Effector CD4-positive, alpha-beta T cell (primary cell): ENCODE results near the gene MMP2.

Experiments used
- DNase-seq: peaks from one replicate; pipeline ENCODE4 v3.0.0-alpha.2; 2020

Gene MMP2

DNA sequence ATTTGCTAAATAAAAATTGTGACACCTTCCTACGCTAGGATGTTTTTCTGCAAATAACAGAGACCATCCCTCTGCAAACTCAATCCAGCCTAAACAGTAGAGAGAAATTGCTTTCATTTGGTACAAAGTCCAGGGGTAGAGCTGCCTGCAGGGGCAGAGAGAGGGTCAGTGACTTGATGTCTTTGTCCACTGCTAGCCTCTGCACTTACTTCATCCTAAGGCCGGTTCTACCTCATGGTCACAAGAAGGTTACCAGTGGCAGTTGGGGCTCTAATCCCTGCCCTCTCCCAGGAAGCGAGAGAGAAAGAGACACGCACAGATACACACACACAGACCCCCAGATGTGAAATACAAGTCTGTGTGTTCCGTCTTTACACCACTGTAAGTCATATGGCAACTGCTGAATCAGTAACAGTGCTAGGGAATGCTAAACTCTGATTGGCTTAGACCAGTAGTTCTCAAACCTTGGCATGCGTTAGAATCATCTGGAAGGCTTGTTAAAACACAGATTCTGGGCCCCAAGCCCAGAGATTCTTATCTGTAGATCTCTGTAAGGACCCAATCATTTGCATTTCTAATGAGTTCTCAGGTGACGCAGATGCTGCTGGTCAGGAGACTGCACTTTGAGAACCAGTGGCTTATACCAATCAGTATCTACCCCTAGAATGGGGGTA lies 16.8 kb downstream of the MMP2 start:
- no peak for DNase-seq

DNA sequence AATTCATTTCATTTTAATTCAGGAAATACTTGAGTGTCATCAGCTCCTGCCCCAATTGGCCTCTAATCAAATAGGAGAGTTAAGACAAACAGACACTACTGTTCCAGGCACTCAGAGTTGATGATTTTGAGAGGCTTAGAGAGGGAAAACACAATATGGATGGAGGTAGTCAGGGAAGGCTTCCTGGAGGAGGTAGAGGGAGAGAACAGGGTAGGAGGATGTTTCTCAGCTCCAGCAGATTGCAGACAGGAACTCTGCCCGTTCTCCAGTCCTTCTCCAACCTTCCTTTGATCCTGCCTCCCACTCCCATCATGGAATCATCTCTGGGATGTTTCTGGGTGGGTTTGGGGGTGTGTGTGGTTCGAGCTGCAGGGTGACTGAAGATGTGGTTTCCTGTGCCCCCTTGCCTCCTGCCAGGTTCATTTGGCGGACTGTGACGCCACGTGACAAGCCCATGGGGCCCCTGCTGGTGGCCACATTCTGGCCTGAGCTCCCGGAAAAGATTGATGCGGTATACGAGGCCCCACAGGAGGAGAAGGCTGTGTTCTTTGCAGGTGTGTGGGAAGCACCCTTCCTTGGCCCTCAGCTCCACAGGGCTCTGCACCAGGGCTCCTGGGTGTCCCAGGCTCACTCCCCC lies 17.6 kb downstream of the MMP2 start:
- DNase-seq, result no peak

DNA sequence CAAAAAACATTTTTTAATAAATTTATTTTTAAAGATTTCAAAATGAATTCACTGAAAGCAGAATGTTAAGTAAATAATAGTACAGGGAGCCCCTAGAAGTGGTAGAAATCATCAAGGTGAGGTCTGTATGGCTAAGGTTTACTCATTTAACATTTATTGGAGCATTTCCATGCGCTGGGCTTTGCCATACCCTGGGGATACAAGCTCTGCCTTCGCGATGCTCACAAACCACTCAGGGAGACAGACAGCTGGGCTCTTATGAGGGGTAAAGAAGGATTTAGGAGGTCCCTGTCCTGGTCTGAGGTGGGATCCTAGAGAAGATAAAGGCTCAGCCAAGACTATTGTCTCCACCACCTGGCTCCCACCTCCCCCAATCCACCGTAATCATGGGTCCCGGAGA lies 18.6 kb downstream of the MMP2 start:
- DNase-seq, result no peak

DNA sequence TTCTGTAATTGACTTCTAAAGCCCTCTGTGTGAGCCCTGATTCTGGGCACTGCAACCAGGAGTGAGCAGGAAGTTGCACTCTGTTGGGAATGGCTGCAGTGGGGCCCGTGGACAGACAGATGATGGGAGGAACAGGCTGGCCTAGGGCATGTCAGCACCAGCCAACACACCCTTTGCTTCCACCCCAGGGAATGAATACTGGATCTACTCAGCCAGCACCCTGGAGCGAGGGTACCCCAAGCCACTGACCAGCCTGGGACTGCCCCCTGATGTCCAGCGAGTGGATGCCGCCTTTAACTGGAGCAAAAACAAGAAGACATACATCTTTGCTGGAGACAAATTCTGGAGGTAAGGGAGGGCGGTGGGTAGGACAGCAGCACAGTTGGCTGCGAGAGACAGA lies 19.1 kb downstream of the MMP2 start:
- no peak for DNase-seq

DNA sequence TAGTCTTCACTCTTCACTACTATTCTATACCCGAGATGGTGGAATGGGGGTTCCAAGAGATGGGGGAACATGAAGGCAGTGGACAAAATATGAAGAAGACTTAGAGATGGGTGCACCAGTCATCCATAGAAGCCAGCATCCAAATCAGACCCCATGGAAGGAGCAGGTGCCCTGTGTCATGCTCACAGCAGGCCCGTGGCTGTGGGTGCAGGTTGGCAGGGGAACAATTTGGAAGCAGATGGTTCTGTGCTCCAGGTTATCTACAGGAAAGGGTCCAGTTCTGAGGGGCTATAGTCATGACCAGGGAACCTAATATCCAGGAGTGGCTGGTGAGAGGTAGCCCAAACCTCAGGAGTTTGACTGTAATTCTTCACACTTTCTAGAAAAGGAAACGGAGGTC lies 20.3 kb downstream of the MMP2 start:
- DNase-seq, result no peak

DNA sequence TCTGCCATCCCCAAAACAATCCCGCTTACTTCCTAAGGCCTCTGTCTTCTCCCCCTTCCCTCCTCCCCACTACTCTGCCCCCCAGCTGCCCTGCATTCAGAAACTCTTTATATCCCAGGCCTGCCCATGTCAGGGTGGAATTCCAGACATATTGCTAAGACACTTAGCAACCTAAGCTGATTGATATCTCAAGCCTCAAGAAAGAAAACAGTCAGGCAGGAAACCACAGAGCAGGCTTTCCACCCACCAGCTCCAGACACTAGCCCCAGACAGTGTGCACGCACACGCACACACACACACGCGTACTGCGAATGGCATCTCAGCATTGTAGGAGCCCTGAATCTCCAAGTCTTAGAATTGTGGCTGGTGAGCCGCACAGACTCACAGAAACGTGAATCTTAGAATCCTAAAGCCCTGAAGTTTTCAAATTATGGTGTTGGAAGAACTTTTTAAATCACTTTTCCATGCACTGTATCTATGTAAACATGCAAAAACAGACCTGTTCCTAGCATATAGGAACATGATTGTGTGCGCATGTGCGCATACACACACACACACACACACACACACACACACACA lies 21.0 kb downstream of the MMP2 start:
- no peak for DNase-seq

DNA sequence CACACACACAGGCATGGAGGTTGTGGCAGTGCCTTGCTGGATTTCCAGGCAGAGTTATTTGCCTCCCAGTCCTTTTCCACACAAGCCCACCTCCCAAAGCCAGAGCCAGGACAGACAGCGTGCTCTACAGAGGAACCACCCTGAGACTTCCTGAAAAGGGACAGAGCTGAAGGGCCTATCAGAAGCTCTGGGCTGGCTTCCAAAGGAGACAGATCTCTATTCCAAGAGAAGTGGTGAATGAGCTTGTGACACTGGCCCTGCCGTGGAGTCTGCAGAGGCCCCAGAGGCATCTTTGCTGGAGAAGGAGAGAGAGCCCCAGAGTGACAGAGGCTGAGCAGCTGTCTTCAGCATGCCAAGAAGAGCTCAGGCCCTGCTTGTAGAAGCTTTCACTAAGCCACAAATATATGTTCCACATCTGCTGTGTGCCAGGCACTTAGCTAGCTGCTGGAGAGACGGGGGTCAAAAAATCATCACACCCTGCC lies 21.6 kb downstream of the MMP2 start:
- no peak for DNase-seq

DNA sequence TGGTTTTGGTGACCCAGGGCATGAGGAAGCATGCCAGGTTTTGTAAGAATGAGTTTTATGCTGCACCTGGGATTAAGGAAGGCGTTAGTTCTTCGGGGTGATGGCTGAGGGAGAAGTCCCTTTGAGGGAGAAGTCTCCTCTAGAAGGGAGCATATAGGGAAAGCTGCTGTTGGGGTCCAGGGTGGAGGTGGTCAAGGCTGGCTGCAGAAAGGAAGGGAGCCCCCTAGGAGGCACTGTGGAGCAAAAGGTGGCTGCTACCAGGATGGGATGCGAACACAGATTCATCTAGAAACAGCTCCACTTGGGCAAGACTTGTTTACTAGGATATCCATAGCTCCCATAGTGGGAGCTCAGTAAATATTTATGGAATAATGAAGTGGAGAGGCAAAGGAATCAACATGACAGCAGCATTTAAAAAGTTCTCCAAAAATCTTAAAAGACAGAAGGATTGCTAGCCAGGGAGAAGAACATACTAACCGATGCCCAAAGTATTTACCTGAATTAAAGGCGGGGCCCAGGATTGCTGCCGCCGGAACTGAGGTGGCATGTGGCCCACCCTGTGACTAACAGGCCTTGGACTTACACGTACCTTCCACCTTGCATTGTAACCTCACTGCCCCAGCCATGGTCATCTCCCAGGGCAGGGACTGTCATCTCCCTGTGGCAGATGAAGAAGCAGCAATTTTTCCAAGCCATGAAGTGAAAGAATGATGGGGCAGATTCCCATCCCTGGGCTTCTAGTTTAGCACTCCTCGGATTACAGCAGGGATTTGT lies 22.7 kb downstream of the MMP2 start:
- no peak for DNase-seq

DNA sequence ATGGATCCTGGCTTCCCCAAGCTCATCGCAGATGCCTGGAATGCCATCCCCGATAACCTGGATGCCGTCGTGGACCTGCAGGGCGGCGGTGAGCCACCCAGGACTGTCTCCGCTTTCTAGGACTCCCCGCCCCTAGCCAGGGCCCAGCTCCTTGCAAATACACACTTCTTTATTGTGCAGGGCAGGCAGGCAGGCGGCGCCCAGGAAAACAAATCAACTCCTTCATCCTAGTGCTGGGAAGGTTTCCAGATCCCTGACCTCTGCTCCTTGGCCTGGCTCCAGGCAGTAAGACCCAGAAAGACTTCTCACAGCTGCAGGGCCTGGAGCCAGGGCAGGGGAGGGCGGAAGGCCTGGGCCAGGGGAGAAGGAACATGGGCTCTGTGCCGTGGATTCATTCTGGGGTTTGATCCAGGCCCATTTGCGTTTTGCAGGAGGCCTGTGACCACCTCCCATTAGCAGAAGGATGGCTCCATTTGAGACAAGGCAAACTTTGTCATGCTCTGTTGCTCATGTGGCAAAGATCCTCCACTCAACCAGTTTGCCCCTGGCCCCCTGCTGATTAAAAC lies 23.9 kb downstream of the MMP2 start:
- no peak for DNase-seq

DNA sequence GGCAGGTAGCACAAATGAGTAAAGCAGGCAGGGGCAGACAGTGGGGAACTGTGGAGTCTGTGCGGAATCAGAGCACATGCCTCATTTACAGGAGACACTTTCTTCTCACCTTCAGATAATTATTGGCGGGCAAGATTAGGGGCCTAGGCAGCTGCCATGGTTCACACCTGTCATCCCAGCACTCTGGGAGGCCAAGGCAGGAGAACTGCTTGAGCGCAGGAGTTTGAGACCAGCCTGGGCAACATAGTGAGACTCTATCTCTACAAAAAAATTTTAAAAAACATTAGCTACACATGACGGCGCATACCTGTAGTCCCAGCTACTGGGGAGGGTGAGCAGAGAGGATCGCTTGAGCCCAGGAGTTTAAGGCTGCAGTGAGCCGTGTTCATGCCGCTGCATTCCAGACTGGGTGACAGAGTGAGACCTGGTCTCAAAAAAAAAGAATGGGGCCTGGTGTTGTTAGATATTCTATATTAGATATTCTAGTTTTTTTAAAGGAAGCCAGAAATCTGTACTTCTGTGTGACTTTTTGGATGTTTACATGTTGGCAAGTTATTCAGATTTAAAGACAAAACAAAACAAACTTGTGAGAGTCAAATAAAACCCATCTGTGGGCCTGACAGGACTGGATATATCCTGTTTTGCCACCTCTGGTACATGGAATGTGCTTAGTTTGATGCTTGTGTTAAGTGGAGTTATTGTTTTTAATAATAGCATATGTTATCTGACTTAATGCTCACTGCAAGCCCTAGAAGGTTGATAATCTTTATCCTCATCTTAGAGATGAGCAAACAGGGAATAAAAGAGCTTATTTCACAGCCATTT lies 24.9 kb downstream of the MMP2 start:
- DNase-seq, result no peak

DNA sequence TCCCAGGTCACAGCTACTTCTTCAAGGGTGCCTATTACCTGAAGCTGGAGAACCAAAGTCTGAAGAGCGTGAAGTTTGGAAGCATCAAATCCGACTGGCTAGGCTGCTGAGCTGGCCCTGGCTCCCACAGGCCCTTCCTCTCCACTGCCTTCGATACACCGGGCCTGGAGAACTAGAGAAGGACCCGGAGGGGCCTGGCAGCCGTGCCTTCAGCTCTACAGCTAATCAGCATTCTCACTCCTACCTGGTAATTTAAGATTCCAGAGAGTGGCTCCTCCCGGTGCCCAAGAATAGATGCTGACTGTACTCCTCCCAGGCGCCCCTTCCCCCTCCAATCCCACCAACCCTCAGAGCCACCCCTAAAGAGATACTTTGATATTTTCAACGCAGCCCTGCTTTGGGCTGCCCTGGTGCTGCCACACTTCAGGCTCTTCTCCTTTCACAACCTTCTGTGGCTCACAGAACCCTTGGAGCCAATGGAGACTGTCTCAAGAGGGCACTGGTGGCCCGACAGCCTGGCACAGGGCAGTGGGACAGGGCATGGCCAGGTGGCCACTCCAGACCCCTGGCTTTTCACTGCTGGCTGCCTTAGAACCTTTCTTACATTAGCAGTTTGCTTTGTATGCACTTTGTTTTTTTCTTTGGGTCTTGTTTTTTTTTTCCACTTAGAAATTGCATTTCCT lies 26.5 kb downstream of the MMP2 start:
- DNase-seq, result no peak

DNA sequence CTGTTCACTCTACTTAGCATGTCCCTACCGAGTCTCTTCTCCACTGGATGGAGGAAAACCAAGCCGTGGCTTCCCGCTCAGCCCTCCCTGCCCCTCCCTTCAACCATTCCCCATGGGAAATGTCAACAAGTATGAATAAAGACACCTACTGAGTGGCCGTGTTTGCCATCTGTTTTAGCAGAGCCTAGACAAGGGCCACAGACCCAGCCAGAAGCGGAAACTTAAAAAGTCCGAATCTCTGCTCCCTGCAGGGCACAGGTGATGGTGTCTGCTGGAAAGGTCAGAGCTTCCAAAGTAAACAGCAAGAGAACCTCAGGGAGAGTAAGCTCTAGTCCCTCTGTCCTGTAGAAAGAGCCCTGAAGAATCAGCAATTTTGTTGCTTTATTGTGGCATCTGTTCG lies 27.1 kb downstream of the MMP2 start:
- DNase-seq, result no peak

DNA sequence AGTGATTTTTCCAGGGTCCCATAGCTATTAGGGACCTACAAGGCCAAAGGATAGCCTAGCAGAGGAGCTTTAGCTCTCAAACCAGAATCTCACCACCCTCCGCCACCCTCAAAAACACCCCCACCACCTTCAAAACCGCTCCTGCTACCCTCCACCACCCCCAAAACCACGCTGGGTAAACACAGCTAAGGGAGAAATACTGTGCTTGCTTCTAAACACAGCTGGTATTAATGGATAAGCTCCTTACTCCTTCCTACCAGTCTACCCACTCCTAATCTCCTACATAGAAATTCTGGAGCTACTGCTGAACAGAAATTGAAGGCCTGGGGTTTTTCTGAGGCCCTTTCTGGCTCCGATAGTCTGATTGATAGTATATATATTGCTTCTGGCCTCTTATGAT lies 27.7 kb downstream of the MMP2 start:
- no peak for DNase-seq

DNA sequence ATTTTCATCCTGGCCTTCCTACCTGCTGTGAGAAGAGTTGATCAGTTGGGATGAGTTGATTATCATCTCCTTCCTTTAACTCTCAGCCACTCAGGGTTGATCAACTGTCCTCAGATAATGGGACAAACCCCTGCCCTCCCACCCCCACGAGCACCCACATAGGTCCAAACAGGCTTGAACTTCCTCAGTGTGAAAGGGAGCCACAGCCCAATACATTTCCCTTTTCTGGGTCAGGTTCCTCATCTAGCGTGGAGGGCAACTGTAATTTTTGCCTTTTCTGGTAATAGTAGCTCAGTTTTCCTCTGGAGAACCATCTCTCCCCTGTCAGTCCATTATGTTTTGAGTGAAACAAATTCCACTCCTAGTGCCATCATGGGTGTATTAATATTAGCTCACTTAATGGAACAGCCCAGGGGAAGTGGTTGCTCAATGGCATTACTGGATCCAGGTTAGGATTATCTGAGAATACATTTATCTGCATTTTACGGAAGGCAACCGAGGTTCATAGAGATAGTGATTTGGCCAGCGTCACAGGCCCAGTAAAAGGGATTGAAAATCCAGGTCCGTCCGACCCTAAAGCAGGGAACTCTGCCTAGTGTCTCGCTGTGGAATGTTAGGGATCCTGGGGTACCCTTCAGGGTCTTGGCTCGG lies 29.4 kb downstream of the MMP2 start:
- no peak for DNase-seq

DNA sequence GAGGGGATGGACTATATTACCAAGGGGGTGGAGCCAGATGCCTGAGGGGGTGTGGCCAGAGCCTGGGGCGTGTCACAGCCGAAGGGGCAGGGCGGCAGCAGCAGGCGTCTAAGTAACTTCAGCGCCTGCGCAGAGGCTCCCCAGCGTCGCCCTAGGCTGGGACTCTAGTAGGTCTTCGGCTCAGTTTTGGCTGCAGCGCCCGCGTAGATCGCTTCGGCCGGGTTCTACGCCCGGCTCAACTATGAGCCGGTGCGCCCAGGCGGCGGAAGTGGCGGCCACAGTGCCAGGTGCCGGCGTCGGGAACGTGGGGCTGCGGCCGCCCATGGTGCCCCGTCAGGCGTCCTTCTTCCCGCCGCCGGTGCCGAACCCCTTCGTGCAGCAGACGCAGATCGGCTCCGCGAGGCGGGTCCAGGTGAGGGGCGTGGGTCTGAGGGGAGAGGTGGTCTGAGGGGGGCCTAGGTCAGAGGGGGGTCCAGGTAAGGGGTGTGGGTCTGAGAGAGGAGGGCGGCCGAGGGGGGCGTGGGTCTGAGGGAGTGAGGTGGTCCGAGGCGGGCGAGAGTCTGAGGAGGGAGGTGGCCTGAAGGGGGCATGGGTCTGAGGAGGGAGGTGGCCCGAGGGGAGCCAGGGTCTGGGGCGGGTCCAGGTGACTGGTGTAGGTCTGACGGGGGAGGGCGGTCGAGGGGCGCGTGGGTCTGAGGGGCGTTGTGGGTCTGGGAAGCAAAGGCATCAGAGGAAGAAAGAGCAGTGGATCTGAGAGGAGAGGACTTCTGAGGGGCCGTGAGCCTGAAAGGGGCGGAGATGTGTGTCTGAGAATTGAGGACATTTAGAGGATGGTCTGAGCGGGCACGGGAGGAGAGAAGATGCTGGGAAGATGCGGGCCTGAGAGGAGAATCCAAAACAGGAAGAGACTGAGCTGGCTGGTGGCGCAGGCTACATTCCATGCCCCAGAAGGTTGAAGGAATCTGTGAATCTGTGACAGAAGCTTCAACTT lies 30.2 kb downstream of the MMP2 start, which contains the start of gene LPCAT2:
LPCAT2 (plus strand) TSS at position 132 of the 991 bp plus-strand sequence; CDS start at position 242, 110 bp downstream.
- DNase-seq, result no peak

DNA sequence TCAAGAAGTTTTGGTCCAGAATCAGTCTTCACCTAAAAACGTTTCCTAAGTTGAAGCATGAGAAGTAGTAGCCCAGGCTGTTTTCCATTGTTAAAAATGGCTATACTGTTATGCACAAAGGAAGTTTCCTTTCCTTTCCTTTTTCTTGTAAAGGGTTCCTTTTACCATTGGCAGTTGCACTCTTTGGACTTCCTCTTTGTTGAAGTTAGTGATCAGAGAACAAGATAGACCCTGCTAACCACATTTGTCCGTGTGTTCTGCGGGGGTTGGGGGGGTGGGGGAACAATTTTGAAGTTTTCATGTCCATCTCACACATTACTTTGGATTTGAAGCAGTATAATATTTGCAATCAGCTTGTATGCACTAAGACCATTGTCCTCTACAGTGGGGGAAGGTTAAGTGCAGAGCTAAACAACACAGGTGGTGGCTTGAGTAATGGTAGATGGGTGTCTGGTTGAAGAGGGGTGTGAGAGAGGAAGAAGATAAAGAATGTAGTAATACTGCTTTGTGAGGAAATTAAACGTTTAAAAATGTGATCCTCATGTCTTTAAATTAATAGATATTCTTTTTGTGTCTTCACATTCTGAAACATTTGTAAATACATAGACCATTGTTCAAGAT lies 31.3 kb downstream of the MMP2 start:
- no peak for DNase-seq

DNA sequence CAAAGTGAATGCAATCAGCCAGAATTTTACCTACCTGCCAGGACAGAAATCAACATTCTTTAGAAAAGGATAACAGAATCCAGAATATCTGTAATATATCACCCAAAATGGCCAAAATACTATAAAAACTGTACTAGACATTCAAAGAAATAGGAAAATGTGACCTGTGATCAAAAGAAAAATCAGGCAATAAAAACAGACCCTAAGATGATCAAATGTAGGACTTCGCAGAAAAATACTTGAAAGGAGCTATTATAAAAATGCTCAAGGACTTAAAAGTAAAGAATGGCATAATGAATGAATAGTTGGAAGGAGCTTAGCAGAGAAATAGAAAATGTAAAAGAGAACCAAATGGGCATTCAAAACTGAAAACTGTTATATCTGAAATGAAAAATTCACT lies 33.9 kb downstream of the MMP2 start:
- DNase-seq, result no peak

DNA sequence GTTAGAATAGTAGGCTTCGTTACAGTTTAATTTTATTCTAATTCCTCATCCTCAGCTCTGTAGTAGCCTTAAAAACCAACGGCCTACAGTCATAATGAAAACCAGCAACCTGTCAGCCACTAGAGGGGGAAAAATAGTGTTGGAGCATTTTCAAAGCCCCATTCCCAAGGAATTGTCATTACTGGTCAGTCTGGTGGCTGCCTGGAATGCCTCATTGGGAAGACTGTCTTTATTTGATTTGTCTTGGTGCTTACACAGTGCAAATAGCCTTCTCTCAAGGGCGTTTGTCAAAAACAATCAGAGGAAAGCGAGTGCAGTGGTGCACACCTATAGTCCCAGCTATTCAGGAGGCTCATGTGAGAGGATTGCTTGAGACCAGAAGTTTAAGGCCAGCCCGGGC lies 34.6 kb downstream of the MMP2 start:
- no peak for DNase-seq

DNA sequence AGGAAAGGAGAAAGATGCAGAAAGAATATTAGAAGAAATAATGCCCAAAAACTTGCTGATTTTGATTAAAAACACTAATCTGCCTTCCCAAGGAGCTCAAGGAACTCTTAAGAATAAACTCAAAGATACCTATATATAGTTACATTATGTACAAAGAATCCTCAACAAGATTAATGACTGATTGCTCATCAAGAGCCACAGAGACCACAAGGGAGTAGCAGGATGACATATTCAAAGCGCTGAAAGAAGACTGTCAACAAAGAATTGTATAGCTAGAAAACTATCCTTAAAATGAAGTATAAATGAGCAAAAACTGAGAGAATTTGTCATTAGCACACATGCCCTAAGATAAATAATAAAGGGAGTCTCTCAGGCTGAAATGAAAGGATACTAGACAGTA lies 36.1 kb downstream of the MMP2 start:
- no peak for DNase-seq
